B cell (primary cell): ENCODE measurements around the gene ABHD12B. TPM values are rescaled to one million over a fixed set of nuclear protein-coding genes. Genes with fewer than 3 reads are reported as not detected.

Experiments used
- ATAC-seq: fragments of 200-7000 bp; cut with Tn5 transposase; one replicate; pipeline ENCODE4 v1.10.0; 2021; ENCODE audit warnings: low read depth, mild to moderate bottlenecking, moderate number of reproducible peaks, moderate library complexity
- CTCF ChIA-PET: fragments of 350-600 bp; sonication (Branson Sonifier 250); formaldehyde crosslinking; loops from one replicate; lab custom pipeline; 2021; ENCODE audit warnings: antibody characterized with exemption, inconsistent platforms; lab: Charles Lee
- POLR2A ChIA-PET: fragments of 350-600 bp; sonication (Branson Sonifier 250); formaldehyde crosslinking; loops from one replicate; lab custom pipeline; 2021; ENCODE audit warnings: antibody characterized with exemption; lab: Charles Lee
- DNase-seq: peaks from one replicate; pipeline ENCODE4 v3.0.0; 2013
- H2AFZ ChIP-seq: 2 replicates; pipeline ENCODE4 v1.6.1; 2012; ENCODE audit warnings: mild to moderate bottlenecking, low read depth, low read length; ENCODE audit not compliant: insufficient read depth, poor library complexity, severe bottlenecking
- H3K27ac ChIP-seq, 2 donors: 1 replicate in 1 of 2; 2 replicates in 1 of 2; pipeline ENCODE4 v1.5.1; 2012 to 2013; ENCODE audit warnings: low read length in 2 of 2, mild to moderate bottlenecking in 2 of 2, moderate library complexity in 1 of 2
- H3K27me3 ChIP-seq, 4 experiments: fragments of 200-600 bp in 1 of 4; sonication (generic) in 1 of 4; replicated peaks in 1 of 4; 1 replicate in 2 of 4; 2 replicates in 2 of 4; pipeline versions ENCODE4 v1.6.1 to v1.7.0; 2013 to 2016; ENCODE audit warnings: low read length in 3 of 4, mild to moderate bottlenecking in 2 of 4, mixed read lengths in 1 of 4, moderate library complexity in 1 of 4; ENCODE audit not compliant: insufficient read depth in 4 of 4, control insufficient read depth in 3 of 4; ENCODE audit errors: control extremely low read depth in 1 of 4
- H3K36me3 ChIP-seq, 2 experiments: replicated peaks in 1 of 2; 1 replicate in 1 of 2; 2 replicates in 1 of 2; pipeline versions ENCODE4 v1.6.1 to v1.7.1; 2013; ENCODE audit warnings: low read length in 1 of 2; ENCODE audit not compliant: insufficient read depth in 2 of 2, control insufficient read depth in 1 of 2; ENCODE audit errors: control extremely low read depth in 1 of 2, extremely low read depth in 1 of 2
- H3K4me1 ChIP-seq, 2 donors: fragments of 200-600 bp in 1 of 2; sonication (generic) in 1 of 2; 1 replicate in 1 of 2; 2 replicates in 1 of 2; pipeline versions ENCODE4 v1.5.1 to v1.6.1; 2013 to 2017; ENCODE audit warnings: low read length in 2 of 2; ENCODE audit not compliant: control insufficient read depth in 2 of 2, insufficient read depth in 2 of 2
- H3K4me2 ChIP-seq: replicated peaks from 2 replicates; pipeline ENCODE3; 2012; ENCODE audit warnings: mild to moderate bottlenecking, low read depth, low read length; ENCODE audit not compliant: poor library complexity, severe bottlenecking
- H3K4me3 ChIP-seq, 5 experiments: fragments of 200-600 bp in 1 of 5; sonication (generic) in 1 of 5; 1 replicate in 3 of 5; 2 replicates in 2 of 5; pipeline versions ENCODE4 v1.5.1 to v1.7.0; 2011 to 2016; ENCODE audit warnings: low read length in 4 of 5, mild to moderate bottlenecking in 4 of 5, low read depth in 2 of 5, control low read depth in 1 of 5, moderate library complexity in 1 of 5; ENCODE audit not compliant: insufficient read depth in 1 of 5; ENCODE audit errors: control extremely low read depth in 1 of 5, extremely low read depth in 1 of 5
- H3K79me2 ChIP-seq: fragments of 200-600 bp; sonication (generic); one replicate; pipeline ENCODE4 v1.6.0; 2016; ENCODE audit warnings: low read length; ENCODE audit not compliant: control insufficient read depth, insufficient read depth
- H3K9ac ChIP-seq: fragments of 200-600 bp; sonication (generic); 2 replicates; pipeline ENCODE4 v1.6.1; 2017; ENCODE audit warnings: mild to moderate bottlenecking, low read length, moderate library complexity
- H3K9me3 ChIP-seq, 3 donors: one replicate each; pipeline versions ENCODE4 v1.6.1 to v1.7.1; 2013; ENCODE audit warnings: low read length in 2 of 3; ENCODE audit not compliant: control insufficient read depth in 2 of 3, insufficient read depth in 1 of 3; ENCODE audit errors: control extremely low read depth in 1 of 3
- H4K20me1 ChIP-seq: 2 replicates; pipeline ENCODE4 v1.6.0; 2012; ENCODE audit warnings: mild to moderate bottlenecking, low read length; ENCODE audit not compliant: insufficient read depth, control insufficient read depth, poor library complexity, severe bottlenecking
- H3K27ac Mint-ChIP-seq: one replicate; pipeline ENCODE4 v1.8.0; 2021; ENCODE audit warnings: mixed read lengths
- H3K27me3 Mint-ChIP-seq: one replicate; pipeline ENCODE4 v1.8.0; 2021; ENCODE audit warnings: mixed read lengths
- H3K4me1 Mint-ChIP-seq: one replicate; pipeline ENCODE4 v1.8.0; 2021; ENCODE audit warnings: mixed read lengths
- H3K4me3 Mint-ChIP-seq: one replicate; pipeline ENCODE4 v1.8.0; 2021; ENCODE audit warnings: mixed read lengths
- H3K9me3 Mint-ChIP-seq: one replicate; pipeline ENCODE4 v1.8.0; 2022; ENCODE audit warnings: mixed read lengths; ENCODE audit not compliant: insufficient read depth
- CTCF ChIP-seq: fragments of 200-600 bp; IDR thresholded peaks from one replicate; pipeline ENCODE4 v1.8.0; 2022; ENCODE audit warnings: antibody characterized with exemption, mild to moderate bottlenecking
- EZH2 ChIP-seq: IDR thresholded peaks from 2 replicates; pipeline ENCODE4 v1.6.1; 2012; ENCODE audit warnings: borderline replicate concordance, low read depth, mild to moderate bottlenecking, moderate library complexity, low read length; ENCODE audit not compliant: insufficient read depth, poor library complexity, severe bottlenecking
- WGBS: methylation state at CpG from one replicate; pipeline ENCODE4 v1.1.5; 2013; ENCODE audit warnings: missing lambda C conversion rate; ENCODE audit not compliant: insufficient coverage; 5-methylcytosine and 5-hydroxymethylcytosine counted together
- intact Hi-C: fragments of 100-400 bp; cut with micrococcal nuclease; formaldehyde crosslinking; loops from one replicate; pipeline ENCODE4 v1.10.0; 2022
- polyA plus RNA-seq: library from polyadenylated mRNA; depleted of rRNA; stranded (reverse); fragments of >200 nt; gene quantifications from 2 replicates; pipeline ENCODE4 v1.2.3, GENCODE V29; 2012
- total RNA-seq, 2 donors: library from RNA; stranded (reverse); fragments of 120-200 nt in 1 of 2; gene quantifications; 1 replicate in 1 of 2; 2 replicates in 1 of 2; pipeline versions ENCODE4 v1.2.3 to v1.2.4, GENCODE V29; 2013 to 2022

The ABHD12B gene
- total and polyA plus RNA-seq, 2 donors (not counting 1 experiment from before 2014, with no cell fraction given), result not detected

GRCh38 chr14:50882932-50883826 lies 11.3 kb downstream of the ABHD12B start:
- peaks cover 0 to 12% (median 6%) of the 10 kb centered on the region in 4 experiments for H3K27me3 ChIP-seq
- intact Hi-C loops, result no loop called here
- H3K27me3 Mint-ChIP-seq, result peaks cover 35% of the 10 kb centered on the region
- no peaks in the 10 kb centered on the region for H3K9me3 ChIP-seq
- no peaks in the 10 kb centered on the region for H3K4me1 Mint-ChIP-seq
- H3K27ac ChIP-seq, result no peak overlapping the region
- ChIA-PET CTCF (no interaction called here), POLR2A (no interaction called here)
- DNase-seq (no peak), ATAC-seq (no peak)
- no peak overlapping the region for H3K4me3 ChIP-seq
- WGBS, result 100% methylated on average over 2 of the region's 8 CpGs
- H3K4me2 ChIP-seq, result no peak overlapping the region
- H3K36me3 ChIP-seq, result no peaks in the 10 kb centered on the region
- H3K9ac ChIP-seq, result no peak overlapping the region
- H3K9me3 Mint-ChIP-seq, result no peaks in the 10 kb centered on the region
- no peak overlapping the region for H3K27ac Mint-ChIP-seq
- no peaks in the 10 kb centered on the region for H3K79me2 ChIP-seq
- H3K4me1 ChIP-seq, result no peaks in the 10 kb centered on the region
- TF ChIP-seq CTCF (no peak), EZH2 (no peak)
- H4K20me1 ChIP-seq, result no peaks in the 10 kb centered on the region
- no peak overlapping the region for H2AFZ ChIP-seq
- H3K4me3 Mint-ChIP-seq, result no peak overlapping the region

- H3K9ac ChIP-seq, result no peak overlapping the region
- no peak overlapping the region for H3K4me3 ChIP-seq
- ChIA-PET POLR2A (no interaction called here), CTCF (no interaction called here)
- H2AFZ ChIP-seq, result no peak overlapping the region
- H3K4me2 ChIP-seq, result no peak overlapping the region
- Mint-ChIP-seq H3K4me3 (no peak overlapping the region), H3K4me1 (no peaks in the 10 kb centered on the region), H3K27me3 (peaks cover 35% of the 10 kb centered on the region), H3K9me3 (no peaks in the 10 kb centered on the region), H3K27ac (no peak overlapping the region)
- peaks cover 0 to 12% (median 6%) of the 10 kb centered on the region in 4 experiments for H3K27me3 ChIP-seq
- no peak for TF ChIP-seq CTCF
- TF ChIP-seq EZH2, result no peak
- no peak for ATAC-seq
- intact Hi-C loops, result no loop called here
- no peaks in the 10 kb centered on the region for H4K20me1 ChIP-seq
- DNase-seq, result no peak
- no CpG with 5 or more reads among the region's 1 CpG for WGBS
- H3K4me1 ChIP-seq, result no peaks in the 10 kb centered on the region
- H3K27ac ChIP-seq, result no peak overlapping the region
- H3K36me3 ChIP-seq, result no peaks in the 10 kb centered on the region
- H3K79me2 ChIP-seq, result no peaks in the 10 kb centered on the region
- H3K9me3 ChIP-seq, result no peaks in the 10 kb centered on the region
Measured at GRCh38 chr14:50883827-50884197, 12.0 kb downstream of the ABHD12B start.
